Stimulated activated memory B cell treated with anti-CD40 and anti-IgM and Interleukin-4, amounts not matched to agents 10 μg/mL and 1 μg/mL and 100 μg/mL, for 72 hours (primary cell): ENCODE data around the gene MFSD1.

ENCODE experiments used
- ATAC-seq: fragments of 150-1000 bp; cut with Tn5 transposase; 2 replicates; pipeline ENCODE4 v1.10.0; 2021
- H3K27ac Mint-ChIP-seq: one replicate; pipeline ENCODE4 v1.8.0; 2022; ENCODE audit warnings: mild to moderate bottlenecking, mixed read lengths
- H3K27me3 Mint-ChIP-seq: one replicate; pipeline ENCODE4 v1.8.0; 2022; ENCODE audit warnings: mixed read lengths
- H3K36me3 Mint-ChIP-seq: one replicate; pipeline ENCODE4 v1.8.0; 2022; ENCODE audit warnings: mixed read lengths
- H3K4me1 Mint-ChIP-seq: one replicate; pipeline ENCODE4 v1.8.0; 2022; ENCODE audit warnings: mixed read lengths
- H3K4me3 Mint-ChIP-seq: one replicate; pipeline ENCODE4 v1.8.0; 2022; ENCODE audit warnings: mild to moderate bottlenecking, moderate library complexity, mixed read lengths
- H3K9me3 Mint-ChIP-seq: one replicate; pipeline ENCODE4 v1.8.0; 2022; ENCODE audit warnings: mixed read lengths

Gene MFSD1

GRCh38 chr3:158864492-158864891 is 62.6 kb downstream of the MFSD1 start:
- Mint-ChIP-seq H3K4me1 (no peaks in the 10 kb centered on the region), H3K9me3 (no peaks in the 10 kb centered on the region), H3K27ac (no peak overlapping the region), H3K36me3 (peaks cover 14% of the 10 kb centered on the region), H3K27me3 (no peaks in the 10 kb centered on the region), H3K4me3 (no peak overlapping the region)
- ATAC-seq: no peak

GRCh38 chr3:158875700-158876099 is 73.8 kb downstream of the MFSD1 start:
- Mint-ChIP-seq H3K36me3 (no peaks in the 10 kb centered on the region), H3K4me3 (no peak overlapping the region), H3K27ac (no peak overlapping the region), H3K4me1 (no peaks in the 10 kb centered on the region), H3K9me3 (no peaks in the 10 kb centered on the region), H3K27me3 (no peaks in the 10 kb centered on the region)
- no peak for ATAC-seq
